Breast epithelium (tissue), 4 donors: ENCODE results near the gene NEMP1. TPM values are rescaled to one million over a fixed set of nuclear protein-coding genes. Genes with fewer than 3 reads are reported as not detected.
A peak's percentile ranks its signal among the peaks of the same experiment; 100 is the strongest.

Experiments used
- DNase-seq, 2 donors: peaks; one replicate each; pipeline ENCODE4 v3.0.0-alpha.2; 2019; ENCODE audit warnings: low spot score in 2 of 2
- H3K27ac ChIP-seq, 2 donors: fragments of 200-600 bp; sonication (generic) in 1 of 2; one replicate each; pipeline ENCODE4 v1.5.1; 2016 to 2019; ENCODE audit warnings: mild to moderate bottlenecking in 1 of 2
- H3K27me3 ChIP-seq, 2 donors: fragments of 200-600 bp; sonication (generic) in 1 of 2; one replicate each; pipeline versions ENCODE4 v1.5.1 to v1.6.0; 2017 to 2019; ENCODE audit warnings: control low read depth in 1 of 2, mild to moderate bottlenecking in 1 of 2
- H3K36me3 ChIP-seq: fragments of 200-600 bp; one replicate; pipeline ENCODE4 v1.5.1; 2019
- H3K4me1 ChIP-seq, 2 donors: fragments of 200-600 bp; sonication (generic); one replicate each; pipeline ENCODE4 v1.5.1; 2016 to 2019; ENCODE audit warnings: control low read depth in 1 of 2
- H3K4me3 ChIP-seq, 3 donors: fragments of 200-600 bp; sonication (generic); 1 replicate in 2 of 3; 2 replicates in 1 of 3; pipeline ENCODE4 v1.5.1; 2016 to 2019; ENCODE audit warnings: mild to moderate bottlenecking in 3 of 3, moderate library complexity in 2 of 3
- H3K9me3 ChIP-seq, 2 donors: fragments of 200-600 bp; sonication (generic) in 1 of 2; one replicate each; pipeline ENCODE4 v1.5.1; 2016 to 2019; ENCODE audit warnings: control low read depth in 1 of 2
- CTCF ChIP-seq, 3 donors: fragments of 450-650 bp; IDR thresholded peaks; one replicate each; pipeline ENCODE4 v1.5.1; 2016 to 2017; ENCODE audit warnings: antibody characterized with exemption in 3 of 3, mild to moderate bottlenecking in 3 of 3, moderate library complexity in 3 of 3
- POLR2A ChIP-seq: fragments of 450-650 bp; IDR thresholded peaks from one replicate; pipeline ENCODE4 v1.6.1; 2016; ENCODE audit warnings: antibody characterized with exemption, mild to moderate bottlenecking, moderate library complexity
- POLR2AphosphoS5 ChIP-seq, 3 donors: sonication (generic); formaldehyde crosslinking; IDR thresholded peaks; one replicate each; pipeline ENCODE4 v1.6.1; 2017; ENCODE audit warnings: antibody characterized with exemption in 3 of 3
- intact Hi-C: fragments of 100-400 bp; cut with DNase I; formaldehyde crosslinking; loops from one replicate; pipeline ENCODE4 v1.15.1; 2023; ENCODE audit warnings: low total_unique reads
- total RNA-seq, 3 donors: library from RNA; depleted of rRNA; stranded (reverse); fragments of >200 nt; gene quantifications; one replicate each; pipeline ENCODE4 v1.1.0, GENCODE V29; 2016

Gene NEMP1
- total RNA-seq, 3 donors from 2014 or later, result 6.9 to 13.3 (median 10.9) TPM

- intact Hi-C loops, result loop anchor here (10.0 kb wide), 1 partner anchor 1125 kb away; the partner anchor contains the start of gene RAB5B
- H3K4me3 ChIP-seq, result no peak overlapping the region
- no peak for TF ChIP-seq CTCF (IDR thresholded peaks at IDR 0.05)
- TF ChIP-seq POLR2A, result no peak
- no peak for TF ChIP-seq POLR2AphosphoS5 (IDR thresholded peaks at IDR 0.05)
- no peaks in the 10 kb centered on the region for H3K27me3 ChIP-seq
- no peaks in the 10 kb centered on the region for H3K9me3 ChIP-seq
- H3K4me1 ChIP-seq, result no peaks in the 10 kb centered on the region
- no peak for DNase-seq
- H3K27ac ChIP-seq, result peak overlapping the region; percentile 25 to 40
- H3K36me3 ChIP-seq, result no peaks in the 10 kb centered on the region
Measured at GRCh38 chr12:57099766-57100165, 21.2 kb upstream of the NEMP1 start.

- Histone ChIP-seq H3K27me3 (no peaks in the 10 kb centered on the region), H3K4me3 (no peak overlapping the region), H3K4me1 (peaks cover 0 to 4% of the 10 kb centered on the region in 2 donors), H3K9me3 (no peaks in the 10 kb centered on the region), H3K36me3 (no peaks in the 10 kb centered on the region), H3K27ac (peak overlapping the region; percentile 3 to 68)
- DNase-seq, result no peak
- intact Hi-C loops, result no loop called here
- TF ChIP-seq CTCF (IDR thresholded peaks at IDR 0.05) (no peak), POLR2AphosphoS5 (IDR thresholded peaks at IDR 0.05) (no peak), POLR2A (no peak)
Measured at GRCh38 chr12:57099047-57099714, 20.6 kb upstream of the NEMP1 start.

GRCh38 chr12:57098546-57098945, 20.0 kb upstream of the NEMP1 start:
- no peaks in the 10 kb centered on the region for H3K9me3 ChIP-seq

GRCh38 chr12:57097554-57097835, 18.9 kb upstream of the NEMP1 start:
- DNase-seq, result no peak
- H3K36me3 ChIP-seq, result no peaks in the 10 kb centered on the region

More at GRCh38 chr12:57098546-57098945, 20.0 kb upstream of the NEMP1 start:
- intact Hi-C loops, result no loop called here
- H3K36me3 ChIP-seq, result no peaks in the 10 kb centered on the region
- peaks cover 0 to 6% of the 10 kb centered on the region in 2 donors for H3K4me1 ChIP-seq
- H3K27me3 ChIP-seq, result no peaks in the 10 kb centered on the region
- peak overlapping the region; percentile 3 to 68 for H3K27ac ChIP-seq
- no peak for TF ChIP-seq POLR2A
- no peak for TF ChIP-seq CTCF (IDR thresholded peaks at IDR 0.05)
- TF ChIP-seq POLR2AphosphoS5 (IDR thresholded peaks at IDR 0.05), result no peak
- DNase-seq, result no peak
- no peak overlapping the region for H3K4me3 ChIP-seq

More at GRCh38 chr12:57097554-57097835, 18.9 kb upstream of the NEMP1 start:
- no peaks in the 10 kb centered on the region for H3K27me3 ChIP-seq
- H3K4me3 ChIP-seq, result no peak overlapping the region
- H3K4me1 ChIP-seq, result peaks cover 0 to 14% of the 10 kb centered on the region in 2 donors
- TF ChIP-seq POLR2AphosphoS5 (IDR thresholded peaks at IDR 0.05) (no peak), POLR2A (no peak), CTCF (IDR thresholded peaks at IDR 0.05) (no peak)
- no peaks in the 10 kb centered on the region for H3K9me3 ChIP-seq
- intact Hi-C loops, result no loop called here
- H3K27ac ChIP-seq, result peak overlapping the region in 1 of 2 donors; percentile 5
